Measurements from ENCODE around the gene HDLBP.

The HDLBP gene

DNA sequence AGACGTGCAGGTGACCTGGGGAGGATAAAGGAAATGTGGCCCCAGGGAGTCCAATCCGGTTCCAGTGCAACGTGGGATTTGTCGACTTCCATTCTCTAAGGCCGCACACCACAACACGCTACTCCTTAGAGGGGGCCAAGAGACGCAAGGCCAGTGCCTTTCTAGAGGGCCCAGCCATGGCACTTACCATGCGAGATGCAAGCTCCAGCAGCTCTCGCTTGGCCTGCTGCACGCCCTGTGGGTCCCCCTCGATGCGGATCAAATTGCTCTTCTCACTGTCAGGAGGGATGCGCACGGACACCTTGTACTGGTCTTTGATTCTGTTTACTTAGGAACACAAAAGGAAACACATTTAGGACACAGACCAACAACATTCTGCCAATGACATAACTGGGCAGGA is 65.8 kb downstream of the HDLBP start:
- no peak for DNase-seq

DNA sequence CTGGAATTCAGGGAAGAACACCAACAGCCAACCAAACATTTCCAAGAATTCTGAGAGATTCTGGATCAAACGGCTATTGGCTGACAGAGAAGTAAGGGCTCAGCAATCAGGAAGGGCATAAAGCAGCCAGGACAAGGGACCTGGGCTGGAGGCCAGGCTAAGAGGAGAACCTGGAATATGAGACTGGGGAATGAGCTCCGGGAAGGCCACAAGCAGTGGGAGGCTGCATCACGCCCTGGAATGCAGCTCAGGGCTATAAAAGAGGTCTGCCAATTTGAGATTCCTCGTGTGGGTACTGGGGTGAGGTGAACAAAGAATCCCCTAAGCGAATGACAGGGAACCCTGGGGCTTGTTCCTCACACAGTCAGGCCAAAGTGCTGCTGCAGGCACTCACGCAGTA is 66.6 kb downstream of the HDLBP start:
- no peak for DNase-seq

DNA sequence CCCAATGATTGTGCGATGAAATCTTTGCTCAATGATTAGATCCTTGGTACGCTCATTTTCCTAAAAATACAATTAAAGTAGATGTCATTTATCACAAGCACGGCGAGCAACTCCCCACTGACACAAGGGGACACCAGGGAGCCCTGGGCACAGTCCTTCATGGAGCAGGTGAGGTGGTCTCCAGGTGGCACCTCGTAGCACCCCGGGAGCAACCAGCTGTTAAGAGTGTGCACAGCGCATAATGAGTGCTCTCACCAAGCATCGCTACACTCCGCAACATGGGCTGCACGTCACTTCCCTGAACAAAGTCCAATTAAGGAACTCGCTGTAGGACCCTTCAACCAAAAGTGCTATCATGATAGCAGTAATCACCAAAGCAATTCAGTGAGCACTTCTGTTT is 67.2 kb downstream of the HDLBP start:
- DNase-seq = no peak

DNA sequence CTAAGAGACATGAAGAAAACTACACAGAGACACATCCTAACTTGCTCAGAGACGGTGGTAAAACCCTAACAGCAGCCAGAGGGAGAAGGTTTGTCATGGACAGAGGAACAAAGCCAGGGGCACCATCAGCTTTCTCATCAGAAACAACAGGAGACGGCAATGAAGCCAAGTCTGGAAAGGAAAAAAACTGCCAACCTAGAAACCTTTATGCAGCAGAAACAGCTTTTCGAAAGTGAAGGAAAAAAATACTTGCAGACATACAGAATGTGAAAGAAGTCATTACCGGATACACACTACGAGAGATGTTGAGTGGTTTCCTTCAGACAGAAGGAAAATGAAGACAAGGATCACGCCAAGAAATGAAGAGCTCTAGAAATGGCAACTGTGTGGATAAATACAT is 71.1 kb downstream of the HDLBP start:
- DNase-seq = no peak

DNA sequence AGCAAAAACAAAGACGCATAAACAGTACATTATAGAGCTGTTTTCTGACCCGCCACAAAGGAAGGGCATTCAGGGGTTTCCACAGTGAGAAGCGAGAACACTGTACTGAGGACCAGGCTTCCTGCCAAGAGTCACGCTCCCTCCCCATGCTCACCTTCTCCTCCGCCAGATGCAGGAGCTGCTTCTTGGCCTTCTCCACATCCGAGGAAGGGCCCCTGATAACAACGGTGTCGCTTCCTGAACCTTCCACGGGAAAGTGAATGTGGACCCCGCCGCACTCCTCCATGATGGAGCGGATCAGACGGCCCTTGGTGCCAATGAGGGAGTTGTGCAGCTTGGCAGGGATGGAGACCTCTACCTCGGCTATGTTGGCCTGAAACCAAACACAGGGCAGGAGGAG is 73.2 kb downstream of the HDLBP start:
- no peak for DNase-seq

DNA sequence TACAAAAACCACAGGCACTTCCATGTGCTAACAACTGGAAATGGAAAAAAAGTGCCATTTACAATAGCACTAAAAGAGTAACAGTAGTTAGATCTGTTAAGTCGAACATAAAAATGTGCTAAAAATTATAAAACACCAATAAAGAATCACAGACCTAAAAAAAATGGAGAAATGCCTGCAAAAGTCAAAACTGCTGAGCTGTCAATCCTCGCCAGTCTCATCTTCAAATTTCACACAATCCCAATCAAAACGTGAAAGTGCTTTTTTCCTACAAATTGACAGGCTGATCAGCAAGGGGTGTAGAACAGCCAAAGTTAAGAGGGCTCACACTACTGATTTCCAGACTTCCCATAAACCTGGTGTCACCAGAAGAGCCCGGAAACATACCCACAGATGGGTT is 73.8 kb downstream of the HDLBP start:
- no peak for DNase-seq

DNA sequence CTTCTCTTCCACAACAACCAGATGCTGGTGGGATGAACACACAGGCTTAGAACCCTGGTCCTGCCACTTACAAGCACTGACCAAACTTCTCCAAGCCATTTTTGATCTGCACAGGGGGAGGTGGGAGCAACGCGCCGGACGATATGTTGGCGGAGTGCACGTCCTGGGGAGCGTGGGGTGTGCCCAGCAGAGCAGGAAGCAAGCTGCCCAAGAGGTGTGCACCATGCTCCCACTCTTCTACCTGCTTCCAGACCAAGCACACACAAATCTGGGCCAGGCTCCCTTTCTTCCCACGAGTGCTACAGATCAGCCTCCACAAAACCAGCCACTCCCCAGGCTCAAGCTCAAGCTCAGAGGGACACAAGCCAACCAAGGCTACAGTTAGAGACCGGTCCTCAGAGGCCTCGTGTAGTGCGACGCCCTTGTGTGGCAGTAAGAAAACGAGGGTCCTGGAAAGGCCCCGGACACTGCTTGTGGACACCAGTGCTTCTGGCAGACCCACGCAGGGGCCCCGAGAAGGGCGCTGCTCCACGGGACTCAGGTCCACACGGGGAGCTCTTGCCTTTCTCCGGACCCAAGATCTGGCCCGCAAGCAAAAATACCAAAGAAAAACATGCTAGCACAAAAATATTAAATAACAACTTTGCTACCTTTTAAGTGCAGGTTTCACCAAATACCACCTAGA is 75.0 kb downstream of the HDLBP start:
- DNase-seq = no peak

DNA sequence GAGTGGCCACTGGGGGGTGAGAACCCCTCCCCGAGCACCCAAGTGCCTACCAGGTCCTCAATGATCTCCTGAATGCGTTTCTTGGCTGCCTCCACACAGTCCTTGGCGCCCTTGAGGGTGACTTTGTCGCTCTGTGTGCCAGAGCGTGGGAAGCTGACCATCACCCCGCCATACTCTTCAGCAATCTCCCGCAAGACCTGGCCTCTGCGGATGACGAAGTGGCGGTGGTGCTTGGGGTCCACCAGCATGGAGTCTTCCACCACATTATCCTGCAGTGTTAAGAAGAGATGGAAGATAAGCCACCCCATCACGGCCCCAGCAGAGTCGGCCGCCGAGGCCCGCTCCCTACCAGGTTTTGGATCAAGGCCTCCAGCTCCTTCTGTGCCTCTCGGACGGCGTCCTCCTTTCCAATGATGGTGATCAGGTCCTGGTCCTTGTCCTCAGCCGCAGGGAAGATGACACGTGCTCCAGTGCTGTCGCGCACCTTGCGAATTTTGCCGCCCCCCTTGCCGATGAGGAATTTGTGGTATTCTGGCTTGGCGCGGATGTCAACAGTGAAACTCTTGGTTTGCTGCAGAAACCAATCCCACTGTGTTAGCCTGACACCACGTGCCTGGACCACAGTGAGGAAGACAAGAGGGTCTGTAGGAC is 75.8 kb downstream of the HDLBP start:
- no peak for DNase-seq

DNA sequence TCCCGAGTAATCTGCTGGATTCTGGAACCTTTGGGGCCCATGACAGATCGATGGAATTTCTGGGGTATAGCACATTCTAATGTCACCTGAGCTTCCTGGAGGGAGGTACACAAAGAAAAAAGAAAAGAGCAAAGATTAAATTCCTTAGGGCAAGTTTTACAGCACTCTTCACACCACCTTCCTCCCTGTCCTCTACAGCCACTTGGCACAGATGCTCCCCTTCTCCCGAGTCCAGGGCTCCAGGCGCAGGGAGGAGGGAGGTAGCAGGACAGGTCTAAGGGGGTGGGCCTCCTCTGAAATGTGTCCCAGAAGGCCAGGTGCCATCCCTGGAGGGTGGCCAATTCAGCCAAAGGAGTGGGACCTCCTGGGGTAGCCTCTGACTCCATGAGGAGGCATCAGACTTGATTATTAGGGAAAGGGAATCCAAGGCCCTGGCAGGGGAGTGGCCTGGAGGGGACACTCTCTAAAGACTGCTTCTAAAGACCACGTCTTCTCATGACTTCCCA is 76.7 kb downstream of the HDLBP start:
- DNase-seq = no peak

DNA sequence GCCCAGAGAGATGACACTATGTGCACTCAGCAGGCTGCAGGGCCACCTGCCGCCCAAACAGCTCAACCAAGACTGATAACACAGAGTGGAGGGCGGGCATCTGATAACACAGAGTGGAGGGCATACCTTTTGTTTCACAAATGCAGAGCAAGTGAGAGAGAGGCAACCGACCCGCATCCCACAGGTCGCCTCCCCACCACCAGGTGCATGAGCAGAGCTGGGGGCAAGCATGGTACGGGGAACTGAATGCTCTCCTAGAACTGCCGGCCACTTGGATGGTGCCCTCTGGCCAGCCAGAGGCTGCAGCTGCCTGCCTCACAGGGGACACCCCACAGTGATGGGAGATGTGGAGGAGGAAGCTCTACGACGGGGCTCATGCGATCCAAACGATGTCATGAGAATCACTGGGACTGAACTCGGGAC is 77.5 kb downstream of the HDLBP start:
- DNase-seq = no peak

DNA sequence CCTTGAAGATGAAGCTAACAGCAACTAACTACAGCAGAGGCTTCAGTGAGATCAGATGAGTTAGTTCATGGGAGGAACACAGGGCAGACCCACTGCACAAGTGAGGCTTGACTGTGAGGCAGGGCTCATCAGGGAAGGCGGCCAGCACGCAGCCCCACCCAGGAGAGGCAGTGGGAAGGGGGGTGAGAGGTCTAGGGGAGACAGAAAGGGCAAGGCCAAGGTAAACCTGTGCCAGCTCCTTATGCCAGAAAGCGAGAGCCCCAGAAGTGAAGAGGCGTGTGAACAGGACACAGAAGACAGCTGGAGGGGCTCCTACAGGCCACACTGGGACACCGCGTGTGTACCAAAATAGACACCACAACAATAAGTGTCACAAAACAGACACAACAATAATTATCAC is 78.4 kb downstream of the HDLBP start:
- no peak for DNase-seq

DNA sequence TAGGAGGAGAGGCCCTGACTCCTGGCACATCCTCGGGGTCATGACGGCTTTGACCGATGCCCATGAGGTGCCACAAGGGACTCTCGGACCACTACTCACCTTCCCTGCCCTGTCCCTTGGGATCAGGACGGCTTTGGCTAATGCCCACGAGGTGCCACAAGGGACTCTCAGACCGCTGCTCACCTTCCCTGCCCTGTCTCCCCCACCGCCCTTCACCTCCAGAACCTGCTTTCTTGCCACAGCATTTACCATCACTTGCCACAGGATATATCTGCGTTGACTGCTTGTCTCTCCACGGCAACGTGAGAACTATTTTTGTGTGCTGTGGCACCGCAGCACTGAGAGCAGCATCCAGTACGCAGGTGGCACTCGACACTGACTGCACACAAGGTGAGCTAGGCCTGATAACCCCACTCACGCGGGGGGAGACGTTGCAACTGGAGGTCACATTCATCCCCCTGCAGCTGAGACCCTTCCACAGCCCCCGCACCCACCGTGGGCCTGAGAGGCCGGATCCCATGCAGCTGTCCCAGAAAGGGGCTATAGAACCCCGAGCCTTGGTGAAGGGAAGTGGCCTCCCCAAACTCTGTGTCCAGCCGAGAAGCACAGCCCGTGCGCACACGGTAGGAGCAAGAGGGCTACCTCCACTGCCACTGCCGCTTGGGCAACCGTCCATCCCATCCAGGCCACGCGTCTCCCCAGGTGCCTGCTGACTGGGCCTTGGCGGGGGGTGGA is 79.4 kb downstream of the HDLBP start:
- DNase-seq = no peak

DNA sequence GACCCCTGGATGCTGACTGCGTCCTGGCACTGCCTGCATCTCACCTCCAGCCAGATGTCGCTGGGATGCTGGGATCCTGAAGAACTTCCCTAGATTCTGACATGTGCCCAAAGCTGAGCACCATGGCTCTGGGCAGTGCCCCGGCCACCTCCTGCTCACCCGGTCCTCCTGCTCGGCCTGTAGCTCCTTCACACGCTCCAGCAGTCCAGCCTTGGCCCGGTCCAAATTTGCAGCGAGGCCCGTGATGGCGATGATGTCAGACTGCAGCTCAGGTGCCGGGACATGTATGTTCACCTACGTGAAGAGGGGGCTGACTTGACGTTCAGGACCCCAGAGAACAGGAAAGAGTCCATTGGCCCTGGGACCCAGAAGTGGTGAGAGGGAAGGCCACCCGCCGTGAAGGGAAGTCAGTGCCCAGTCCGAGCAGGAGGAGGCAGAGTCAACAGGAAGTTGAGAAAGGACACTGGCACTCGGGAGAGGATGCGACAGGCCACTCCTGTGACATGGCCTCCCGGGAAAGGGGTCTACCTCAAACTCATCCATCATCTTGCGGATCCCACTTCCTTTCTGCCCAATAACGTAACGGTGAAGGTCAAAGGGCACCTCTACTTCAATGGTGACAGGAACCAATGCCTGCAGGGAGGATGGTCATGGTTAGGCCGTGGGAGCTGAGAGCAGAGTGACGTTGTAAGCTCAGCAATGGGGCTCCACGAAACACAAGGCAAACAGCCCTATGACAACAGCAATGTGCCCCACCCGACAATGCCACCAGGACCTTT is 80.3 kb downstream of the HDLBP start:
- DNase-seq = no peak

DNA sequence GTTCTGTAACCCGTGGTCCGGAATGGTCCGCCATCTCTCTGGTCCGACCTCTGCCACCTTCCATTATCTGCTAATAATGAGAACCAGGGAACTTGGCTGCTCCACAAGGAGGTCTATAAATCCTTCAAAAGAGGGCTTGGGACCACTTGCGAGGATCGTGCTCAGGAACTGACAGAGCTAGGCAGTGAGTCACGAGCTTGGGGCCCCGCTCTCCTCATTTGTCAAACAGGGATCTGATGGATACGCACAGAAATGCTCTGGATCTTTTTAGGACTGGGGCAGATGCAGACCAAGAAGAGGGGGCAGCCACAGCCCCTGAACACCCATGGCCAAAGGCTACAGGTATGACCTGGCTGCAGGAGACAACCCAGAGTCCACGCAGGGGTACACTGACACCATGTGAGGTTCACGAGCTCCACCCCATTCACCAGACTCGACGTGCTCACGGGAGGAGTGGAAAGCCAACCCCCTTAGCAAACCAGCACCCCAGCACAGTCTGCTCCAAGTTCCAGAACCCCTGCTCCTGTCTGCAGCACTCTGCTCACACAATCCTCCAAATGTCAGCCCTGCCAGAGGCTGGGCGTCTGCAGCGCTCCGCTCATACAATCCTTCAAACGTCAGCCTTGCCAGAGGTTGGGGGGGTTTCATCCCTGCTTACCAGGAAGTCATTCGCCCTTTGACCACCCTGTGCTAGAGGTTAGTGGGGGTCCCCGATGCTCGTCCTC is 81.2 kb downstream of the HDLBP start:
- DNase-seq = no peak

DNA sequence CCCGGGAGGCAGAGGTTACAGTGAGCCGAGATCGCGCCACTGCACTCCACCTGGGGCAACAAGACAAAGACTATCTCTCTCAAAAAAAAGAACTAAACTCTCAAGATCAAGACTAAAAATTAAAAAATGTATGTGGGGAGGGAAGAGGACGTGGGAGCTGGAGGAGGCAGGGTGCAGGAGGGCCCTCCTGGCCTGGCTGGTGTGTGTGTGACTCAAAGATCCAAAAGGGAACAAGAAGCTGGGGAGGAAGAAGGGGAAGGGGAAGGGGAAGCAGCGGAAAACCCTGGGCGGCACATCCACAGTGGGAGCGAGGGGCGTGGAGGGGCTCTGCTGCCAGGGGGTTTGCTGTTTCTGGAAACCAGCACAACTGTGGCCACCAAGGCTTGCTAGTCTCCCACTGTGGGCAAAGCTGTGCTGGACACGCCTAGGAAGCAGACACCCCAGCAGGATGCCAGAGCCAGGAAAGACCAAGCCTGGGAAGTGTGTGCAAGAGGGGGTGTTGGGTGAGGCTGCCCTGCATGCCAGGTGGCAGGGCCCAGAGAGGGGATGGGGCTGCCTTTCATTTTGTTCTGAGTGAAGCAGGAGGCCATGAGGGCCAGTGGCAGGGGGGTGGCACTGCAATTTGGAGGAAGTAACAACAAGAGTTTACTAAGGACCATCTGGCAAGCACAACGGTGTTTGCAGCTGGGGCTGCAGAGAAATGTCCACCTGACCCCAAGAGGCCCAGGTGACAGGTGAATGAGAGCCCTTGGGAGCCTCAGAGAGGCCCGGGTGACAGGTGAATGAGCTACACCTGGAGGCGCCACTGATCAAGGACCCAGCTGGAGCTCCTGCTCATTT is 82.5 kb downstream of the HDLBP start:
- peak in 2 of 3 donors; percentile 17 to 33 for DNase-seq

DNA sequence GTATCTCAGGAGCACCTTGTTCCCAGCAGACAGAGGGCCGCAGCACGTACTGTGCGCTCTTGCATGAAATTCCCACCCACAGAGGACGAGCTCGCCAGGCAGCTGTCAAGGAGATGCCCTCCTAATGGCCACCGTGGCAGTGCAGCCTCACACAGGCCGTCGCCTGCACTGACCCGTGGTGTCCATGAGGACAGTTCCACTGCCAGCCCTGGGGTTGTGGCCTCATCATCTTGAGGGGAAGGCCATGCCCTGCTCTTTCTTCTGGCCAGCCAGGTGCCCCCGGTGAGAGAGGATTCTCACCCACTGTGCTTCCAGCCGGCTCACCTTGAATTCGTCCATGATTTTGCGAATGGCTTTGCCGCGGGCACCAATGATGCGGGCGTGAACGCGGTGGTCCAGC is 85.0 kb downstream of the HDLBP start:
- no peak for DNase-seq

DNA sequence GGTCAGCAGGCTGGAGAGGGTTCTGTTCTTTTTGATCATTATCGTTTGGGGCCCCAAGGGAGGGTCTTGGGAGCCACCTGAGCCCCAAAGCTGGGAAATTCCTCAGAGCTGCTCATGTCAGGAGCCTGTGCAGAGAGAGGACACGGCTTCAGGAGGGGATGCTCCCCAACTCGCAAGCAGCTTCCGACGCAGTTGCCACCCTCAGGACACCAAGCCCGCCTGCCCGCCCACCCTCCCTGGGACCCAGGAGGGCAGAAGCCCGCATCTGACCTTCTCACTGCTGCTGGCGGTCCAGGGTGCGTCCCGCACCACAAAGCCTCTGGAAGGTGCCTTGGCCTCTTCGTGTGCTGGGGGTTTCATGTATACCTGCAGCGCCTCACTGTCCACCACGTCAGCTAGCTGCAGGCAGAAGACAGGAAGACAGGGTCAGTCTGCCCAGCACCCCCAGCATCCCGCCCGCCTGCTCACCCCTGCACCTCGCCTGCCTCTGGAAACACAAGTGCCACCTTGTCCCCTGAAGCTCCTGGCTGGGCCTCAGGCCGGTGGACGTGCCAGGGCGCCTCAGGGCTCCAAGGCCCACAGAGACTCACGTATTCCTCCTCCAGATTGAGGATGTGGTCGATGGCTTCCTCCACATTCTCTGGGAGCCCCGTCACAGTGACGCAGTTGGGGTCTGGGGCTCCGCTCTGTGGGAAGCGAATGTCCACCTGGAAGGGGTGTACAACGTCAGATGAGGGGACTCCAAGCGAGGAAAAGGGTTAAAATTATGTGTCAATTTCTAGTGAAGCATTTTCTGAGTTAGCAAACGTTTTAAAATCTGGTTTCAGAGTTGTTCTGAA is 85.7 kb downstream of the HDLBP start:
- DNase-seq = no peak

DNA sequence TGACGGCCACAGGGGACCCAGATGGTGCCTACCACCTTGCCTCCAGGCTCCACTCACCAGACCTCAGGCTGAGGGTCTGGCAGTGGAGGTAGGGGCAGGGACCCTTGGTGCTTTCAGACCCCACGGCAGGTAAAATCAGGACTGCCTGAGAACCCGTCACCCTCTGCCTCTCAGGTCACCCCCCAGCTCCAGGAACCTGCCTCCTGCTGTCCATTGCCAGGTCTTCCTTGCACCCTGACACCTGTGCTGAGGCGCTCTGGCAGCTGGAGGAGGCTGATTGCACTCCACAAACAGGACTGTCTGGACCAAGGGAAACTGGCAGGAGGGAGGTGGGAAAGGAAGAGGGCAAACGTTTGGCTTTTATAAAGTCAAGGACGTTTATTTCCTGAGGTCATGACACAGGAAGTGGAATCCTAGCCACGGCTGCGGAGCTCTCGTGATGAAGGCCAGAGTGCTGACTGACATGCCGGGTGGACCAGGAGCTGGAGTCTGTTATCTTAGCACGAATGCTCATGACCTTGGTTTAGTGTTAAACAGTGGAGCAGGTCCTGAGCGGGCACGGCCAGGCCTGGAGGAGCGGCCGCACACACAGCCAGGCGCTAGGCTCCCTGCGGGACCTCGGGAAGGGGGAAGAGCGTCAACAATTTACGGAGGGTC is 86.5 kb downstream of the HDLBP start:
- DNase-seq = no peak

DNA sequence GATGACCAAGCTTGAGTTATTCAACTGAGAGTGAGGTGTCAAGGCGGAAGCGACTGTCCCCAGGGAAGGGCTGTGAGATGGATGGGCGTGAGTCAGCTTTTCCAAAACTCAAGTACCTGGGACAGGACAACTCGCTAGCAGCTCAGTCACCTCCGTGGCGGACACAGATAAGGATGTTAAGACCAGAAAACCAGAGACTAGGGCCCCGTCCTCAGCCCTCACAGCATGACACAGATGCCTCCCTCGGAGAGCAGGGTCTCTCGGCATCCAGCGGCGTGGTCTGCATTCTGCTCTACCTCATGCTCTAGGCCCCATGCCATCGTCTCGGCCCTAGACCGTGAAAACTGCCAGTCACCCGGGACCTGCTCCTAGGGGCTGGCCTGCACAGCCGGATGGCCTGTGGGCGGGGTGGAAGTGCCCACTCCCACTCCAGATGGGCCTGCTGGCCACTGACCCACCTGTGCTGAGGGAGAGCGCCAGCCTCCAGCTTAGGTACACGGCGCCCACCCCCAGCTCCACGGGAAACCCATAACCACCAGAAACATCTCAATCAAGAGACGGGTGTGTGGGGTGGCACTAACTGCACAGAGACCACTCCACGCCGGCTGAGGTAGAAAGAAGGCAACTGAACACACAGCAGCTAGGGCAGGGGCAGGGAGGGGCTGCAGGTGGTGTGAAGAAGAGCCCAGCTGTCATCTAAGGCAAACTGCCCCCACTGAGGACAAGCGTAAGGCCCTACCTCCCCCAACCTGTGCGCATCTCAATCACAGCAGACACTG is 87.2 kb downstream of the HDLBP start:
- DNase-seq = no peak

Measured in suppressor macrophage treated with lipopolysaccharide for 1 hour (primary cell).